Effector memory CD4-positive, alpha-beta T cell (primary cell): ENCODE measurements around the gene KIF18A.
A peak's percentile ranks its signal among the peaks of the same experiment; 100 is the strongest.
"Not testable (repeated sequence)": the region's sequence is repeated elsewhere in the genome, so short reads cannot be mapped to it uniquely, and the experiment has no call there.

ENCODE experiments used
- DNase-seq, 3 donors: peaks; one replicate each; pipeline ENCODE4 v3.0.0-alpha.2; 2020
- H3K27ac ChIP-seq: 2 replicates; pipeline ENCODE4 v1.7.0; 2013; ENCODE audit warnings: mild to moderate bottlenecking, low read length, moderate library complexity; ENCODE audit not compliant: insufficient read depth, poor library complexity, severe bottlenecking
- H3K27me3 ChIP-seq: replicated peaks from 2 replicates; pipeline ENCODE4 v1.7.0; 2013; ENCODE audit warnings: mild to moderate bottlenecking, low read length; ENCODE audit not compliant: insufficient read depth, control insufficient read depth, poor library complexity, severe bottlenecking
- H3K36me3 ChIP-seq: 2 replicates; pipeline ENCODE4 v1.7.0; 2013; ENCODE audit warnings: mild to moderate bottlenecking, low read length, moderate library complexity; ENCODE audit not compliant: control insufficient read depth, insufficient read depth
- H3K4me1 ChIP-seq: 2 replicates; pipeline ENCODE4 v1.7.0; 2013; ENCODE audit warnings: low read length, mild to moderate bottlenecking; ENCODE audit not compliant: control insufficient read depth, insufficient read depth, poor library complexity, severe bottlenecking
- H3K4me3 ChIP-seq: 2 replicates; pipeline ENCODE4 v1.7.0; 2013; ENCODE audit warnings: low read length, low read depth, mild to moderate bottlenecking; ENCODE audit not compliant: insufficient read depth, poor library complexity, severe bottlenecking
- H3K9me3 ChIP-seq: 2 replicates; pipeline ENCODE4 v1.7.0; 2013; ENCODE audit warnings: mild to moderate bottlenecking, low read length, moderate library complexity; ENCODE audit not compliant: control insufficient read depth

Gene KIF18A

GRCh38 chr11:28108958-28109357 is 1.0 kb upstream of the KIF18A start:
- peaks cover 3% of the 10 kb centered on the region for H3K4me1 ChIP-seq
- H3K9me3 ChIP-seq, result no peaks in the 10 kb centered on the region
- no peaks in the 10 kb centered on the region for H3K27me3 ChIP-seq
- peak overlapping the region; percentile 88 for H3K27ac ChIP-seq
- H3K36me3 ChIP-seq, result peaks cover 2% of the 10 kb centered on the region
- H3K4me3 ChIP-seq, result no peak overlapping the region
- DNase-seq, result no peak

- Histone ChIP-seq H3K36me3 (no peaks in the 10 kb centered on the region), H3K27ac (peak overlapping the region; percentile 88), H3K4me1 (peaks cover 3% of the 10 kb centered on the region), H3K9me3 (no peaks in the 10 kb centered on the region), H3K4me3 (peak overlapping the region; percentile 93), H3K27me3 (no peaks in the 10 kb centered on the region)
- peak in 1 of 3 donors; percentile 2 for DNase-seq
Measured at GRCh38 chr11:28107191-28107749, 686 bp downstream of the KIF18A start.

- no peaks in the 10 kb centered on the region for H3K27me3 ChIP-seq
- no peak overlapping the region for H3K27ac ChIP-seq
- H3K36me3 ChIP-seq, result no peaks in the 10 kb centered on the region
- peaks cover 3% of the 10 kb centered on the region for H3K4me1 ChIP-seq
- no peak overlapping the region for H3K4me3 ChIP-seq
- no peak for DNase-seq
- no peaks in the 10 kb centered on the region for H3K9me3 ChIP-seq
Measured at GRCh38 chr11:28106353-28107043, 1.5 kb downstream of the KIF18A start.

GRCh38 chr11:28105869-28106268 is 2.1 kb downstream of the KIF18A start:
- Histone ChIP-seq H3K9me3 (no peaks in the 10 kb centered on the region), H3K4me1 (peaks cover 3% of the 10 kb centered on the region), H3K36me3 (no peaks in the 10 kb centered on the region), H3K27ac (no peak overlapping the region), H3K4me3 (no peak overlapping the region), H3K27me3 (no peaks in the 10 kb centered on the region)
- DNase-seq, result no peak

- Histone ChIP-seq H3K4me1 (peaks cover 3% of the 10 kb centered on the region), H3K27ac (no peak overlapping the region), H3K27me3 (no peaks in the 10 kb centered on the region), H3K9me3 (no peaks in the 10 kb centered on the region), H3K4me3 (no peak overlapping the region), H3K36me3 (no peaks in the 10 kb centered on the region)
- no peak for DNase-seq
Measured at GRCh38 chr11:28104984-28105383, 3.0 kb downstream of the KIF18A start.

GRCh38 chr11:28104425-28104824 is 3.5 kb downstream of the KIF18A start:
- Histone ChIP-seq H3K27ac (no peak overlapping the region), H3K4me3 (no peak overlapping the region), H3K36me3 (no peaks in the 10 kb centered on the region), H3K9me3 (no peaks in the 10 kb centered on the region), H3K27me3 (no peaks in the 10 kb centered on the region), H3K4me1 (no peaks in the 10 kb centered on the region)
- DNase-seq, result no peak

- not testable (repeated sequence) for H3K36me3 ChIP-seq, H3K4me3 ChIP-seq, DNase-seq, H3K27ac ChIP-seq, H3K4me1 ChIP-seq, H3K9me3 ChIP-seq, H3K27me3 ChIP-seq
Measured at GRCh38 chr11:28102300-28102699, 5.7 kb downstream of the KIF18A start.

GRCh38 chr11:28100665-28101064 is 7.3 kb downstream of the KIF18A start:
- no peaks in the 10 kb centered on the region for H3K27me3 ChIP-seq
- no peak overlapping the region for H3K4me3 ChIP-seq
- no peaks in the 10 kb centered on the region for H3K4me1 ChIP-seq
- no peaks in the 10 kb centered on the region for H3K9me3 ChIP-seq
- no peaks in the 10 kb centered on the region for H3K36me3 ChIP-seq
- DNase-seq, result no peak
- no peak overlapping the region for H3K27ac ChIP-seq

GRCh38 chr11:28099715-28100114 is 8.2 kb downstream of the KIF18A start:
- H3K4me3 ChIP-seq, result no peak overlapping the region
- no peaks in the 10 kb centered on the region for H3K9me3 ChIP-seq
- H3K4me1 ChIP-seq, result no peaks in the 10 kb centered on the region
- no peak overlapping the region for H3K27ac ChIP-seq
- no peaks in the 10 kb centered on the region for H3K36me3 ChIP-seq
- DNase-seq, result no peak
- no peaks in the 10 kb centered on the region for H3K27me3 ChIP-seq

- no peaks in the 10 kb centered on the region for H3K9me3 ChIP-seq
- H3K4me3 ChIP-seq, result no peak overlapping the region
- H3K27ac ChIP-seq, result no peak overlapping the region
- H3K36me3 ChIP-seq, result no peaks in the 10 kb centered on the region
- no peaks in the 10 kb centered on the region for H3K4me1 ChIP-seq
- no peaks in the 10 kb centered on the region for H3K27me3 ChIP-seq
- DNase-seq, result no peak
Measured at GRCh38 chr11:28098257-28098656, 9.7 kb downstream of the KIF18A start.
